ENCODE data around the gene ITM2C. TPM values are rescaled to one million over a fixed set of nuclear protein-coding genes. Genes with fewer than 3 reads are reported as not detected.

Gene ITM2C
- total RNA-seq, 1 donor: 20.6 TPM

DNA sequence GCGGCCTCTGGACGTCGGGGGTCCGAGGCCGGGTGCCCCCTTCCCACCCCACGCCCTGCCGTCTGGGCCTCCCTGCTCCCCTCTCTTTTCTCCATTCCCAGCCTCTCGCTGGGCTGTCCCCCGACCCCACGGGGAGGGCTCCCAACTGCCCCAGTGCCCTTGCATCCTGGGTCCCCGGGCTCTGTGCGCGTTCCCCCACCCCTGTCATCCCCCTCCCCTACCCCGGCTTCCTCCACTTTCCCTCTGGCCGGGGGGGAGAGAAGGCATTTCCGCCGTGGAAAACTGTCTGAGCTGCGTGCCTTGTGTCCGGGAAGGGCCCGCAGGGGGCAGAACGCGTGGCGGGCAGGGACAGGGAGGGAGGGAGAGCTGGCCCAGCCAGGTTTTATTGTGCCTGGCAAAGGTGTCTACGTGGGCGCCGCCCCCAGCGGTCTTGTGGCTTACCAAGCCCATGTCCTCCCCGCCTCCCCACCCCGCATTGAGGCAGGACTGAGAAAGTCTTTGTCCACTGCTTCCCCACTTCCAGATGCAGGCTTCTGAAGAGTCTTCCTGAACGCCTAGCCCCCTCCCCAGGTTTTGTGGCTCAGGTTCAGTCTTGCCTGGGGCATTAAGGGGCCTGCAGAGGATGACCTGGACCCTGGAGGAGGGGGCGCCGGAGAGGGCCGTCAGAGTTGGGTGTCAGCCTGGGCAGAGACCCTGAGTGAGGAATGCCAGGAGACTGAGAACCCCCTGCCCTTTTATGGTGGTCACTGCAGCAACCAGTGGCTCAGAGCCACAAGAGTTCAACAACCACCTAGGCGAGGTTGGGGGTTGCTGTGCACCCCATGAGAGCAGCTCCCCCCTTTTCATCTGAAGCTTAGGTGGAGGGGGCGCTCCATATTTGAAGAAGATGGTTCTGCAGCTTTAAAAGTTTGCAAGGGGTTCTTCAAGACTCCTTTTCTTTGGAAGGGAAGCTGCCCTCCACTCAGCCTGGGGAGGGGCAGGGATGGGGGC lies 1.3 kb downstream of the ITM2C start:
- H3K4me1 ChIP-seq (ENCODE audit: insufficient read depth, low read length): peaks cover 51% of the 10 kb centered on the region
- H3K4me3 ChIP-seq (ENCODE audit: low read length): no peak overlapping the region
- H3K9me3 ChIP-seq (ENCODE audit: low read depth, low read length): no peaks in the 10 kb centered on the region
- H3K27me3 ChIP-seq (ENCODE audit: insufficient read depth, low read length): peaks cover 3% of the 10 kb centered on the region

DNA sequence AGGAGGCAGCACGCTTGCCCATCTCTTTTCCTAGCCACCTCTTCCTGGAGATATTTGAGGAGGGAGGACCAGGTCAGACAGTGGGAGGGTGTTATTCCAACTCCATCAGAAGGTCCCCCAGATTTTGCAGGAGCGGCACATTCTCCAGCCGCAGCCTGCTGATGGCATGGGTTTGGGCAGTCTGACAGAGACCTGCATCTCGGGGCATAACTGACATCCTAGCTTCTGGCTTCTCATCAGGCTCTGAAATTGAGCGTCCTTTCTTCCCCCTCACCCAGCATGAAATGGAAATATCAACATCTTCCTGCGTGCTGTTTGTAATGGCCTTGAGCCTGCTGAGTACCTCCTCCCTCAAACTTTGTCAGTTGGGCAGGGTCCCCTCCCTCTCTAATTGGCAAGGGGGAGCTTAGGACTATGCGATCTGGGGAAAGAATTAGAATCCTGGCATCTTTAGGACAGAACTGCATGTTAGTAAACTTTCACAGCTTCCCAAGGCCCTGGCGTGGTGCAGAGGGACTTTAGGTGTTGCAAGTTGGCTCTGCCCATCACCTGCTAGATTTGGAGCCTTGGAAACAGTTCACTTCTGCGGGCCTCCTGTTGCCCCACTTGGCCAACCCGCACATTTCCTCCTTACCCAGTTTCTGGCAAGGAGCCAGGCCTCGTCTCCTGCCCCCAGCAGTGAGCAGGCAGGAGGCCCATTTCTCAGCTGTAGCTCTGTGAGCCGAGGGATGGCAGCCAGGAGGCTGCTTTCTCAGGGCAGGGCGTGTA lies 2.2 kb downstream of the ITM2C start:
- peaks cover 53% of the 10 kb centered on the region for H3K4me1 ChIP-seq (ENCODE audit: insufficient read depth, low read length)
- no peak overlapping the region for H3K4me3 ChIP-seq (ENCODE audit: low read length)
- peaks cover 3% of the 10 kb centered on the region for H3K27me3 ChIP-seq (ENCODE audit: insufficient read depth, low read length)
- no peaks in the 10 kb centered on the region for H3K9me3 ChIP-seq (ENCODE audit: low read depth, low read length)

DNA sequence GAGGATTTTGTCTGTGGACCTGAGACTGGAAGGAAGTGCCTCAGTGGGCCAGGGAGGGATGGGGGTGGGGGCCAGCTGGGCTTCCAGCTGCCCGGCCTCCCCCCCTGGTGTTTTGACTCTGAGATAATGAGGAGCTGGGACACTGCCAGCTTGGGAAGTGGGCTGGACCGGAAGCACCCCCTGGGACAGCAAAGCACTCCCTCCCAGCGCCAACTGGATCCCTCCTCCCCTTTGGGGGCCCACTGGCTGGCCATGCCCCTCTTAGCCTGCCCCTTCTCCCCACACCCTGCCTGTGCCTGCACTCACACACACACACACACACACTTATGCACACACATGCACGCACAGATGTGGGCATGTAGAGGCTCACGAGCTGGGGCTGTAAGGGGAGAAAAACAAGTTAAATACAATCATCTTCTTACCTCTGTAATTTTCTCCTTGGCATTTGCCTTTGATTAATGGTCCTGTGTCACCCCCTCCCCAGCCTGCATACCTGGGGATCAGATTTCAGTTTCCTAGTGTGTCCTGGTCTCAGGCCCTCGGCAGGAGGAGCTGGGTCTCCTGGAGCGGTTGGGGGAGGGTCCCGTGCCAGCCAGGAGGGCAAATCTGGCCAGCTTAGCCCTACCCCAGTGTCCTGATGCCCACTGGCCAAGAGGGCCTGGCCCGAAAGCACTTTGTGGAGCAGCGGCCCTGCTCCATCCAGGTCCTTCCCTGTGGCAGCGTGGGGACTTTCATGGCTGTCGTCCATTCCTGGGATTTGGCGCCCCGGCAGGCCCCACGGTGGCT lies 3.6 kb downstream of the ITM2C start:
- Histone ChIP-seq H3K4me1 (ENCODE audit: insufficient read depth, low read length) (peaks cover 64% of the 10 kb centered on the region), H3K27me3 (ENCODE audit: insufficient read depth, low read length) (no peaks in the 10 kb centered on the region), H3K4me3 (ENCODE audit: low read length) (no peak overlapping the region), H3K9me3 (ENCODE audit: low read depth, low read length) (no peaks in the 10 kb centered on the region)

DNA sequence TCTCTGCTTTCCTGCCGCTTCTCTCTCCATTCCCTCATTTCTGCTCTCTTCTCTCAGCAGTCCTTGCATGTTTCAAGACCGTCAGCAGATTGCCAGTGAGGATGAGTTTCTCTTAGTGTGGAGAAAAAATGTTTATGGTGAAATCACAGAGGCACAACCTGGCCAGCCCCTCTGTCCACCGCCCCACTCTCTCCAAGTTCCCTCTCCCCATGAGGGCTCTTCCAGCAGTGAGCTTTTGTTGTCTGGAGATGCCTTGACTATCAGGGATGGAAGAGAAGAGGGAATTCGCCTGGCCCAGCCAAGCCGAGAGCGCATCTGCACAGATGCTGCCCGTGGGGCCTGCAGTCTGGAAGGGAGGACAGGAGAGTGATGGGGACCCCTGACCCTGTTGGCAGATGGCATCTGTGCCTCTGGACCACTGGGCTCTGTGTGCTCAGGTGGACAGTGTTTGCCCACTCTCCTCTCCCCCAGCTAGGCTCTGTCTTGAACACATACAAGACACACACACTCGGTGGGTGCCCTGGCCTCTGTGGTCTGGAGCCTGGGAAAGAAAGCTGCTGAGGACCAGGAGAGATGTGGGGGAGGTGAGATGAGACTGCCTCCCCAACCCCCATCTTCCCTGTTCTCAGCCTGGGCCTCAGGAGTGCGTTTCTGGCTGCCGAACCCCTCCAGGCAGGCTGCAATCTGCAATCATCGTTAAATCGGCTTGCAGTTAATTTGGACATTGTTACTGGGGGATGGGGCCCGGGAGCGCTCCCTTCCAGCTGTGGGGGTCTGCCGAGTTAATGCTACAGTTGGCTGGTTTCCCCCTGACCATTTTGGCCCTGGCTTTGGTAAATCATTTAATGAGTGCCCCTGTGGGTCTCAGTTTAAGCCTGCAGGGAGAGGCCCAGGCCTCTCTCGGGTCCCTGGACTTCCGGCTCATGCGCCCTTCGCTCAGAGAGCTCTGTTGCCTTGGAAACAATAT lies 4.5 kb downstream of the ITM2C start:
- no peak overlapping the region for H3K4me3 ChIP-seq (ENCODE audit: low read length)
- no peaks in the 10 kb centered on the region for H3K9me3 ChIP-seq (ENCODE audit: low read depth, low read length)
- peaks cover 63% of the 10 kb centered on the region for H3K4me1 ChIP-seq (ENCODE audit: insufficient read depth, low read length)
- H3K27me3 ChIP-seq (ENCODE audit: insufficient read depth, low read length): no peaks in the 10 kb centered on the region

DNA sequence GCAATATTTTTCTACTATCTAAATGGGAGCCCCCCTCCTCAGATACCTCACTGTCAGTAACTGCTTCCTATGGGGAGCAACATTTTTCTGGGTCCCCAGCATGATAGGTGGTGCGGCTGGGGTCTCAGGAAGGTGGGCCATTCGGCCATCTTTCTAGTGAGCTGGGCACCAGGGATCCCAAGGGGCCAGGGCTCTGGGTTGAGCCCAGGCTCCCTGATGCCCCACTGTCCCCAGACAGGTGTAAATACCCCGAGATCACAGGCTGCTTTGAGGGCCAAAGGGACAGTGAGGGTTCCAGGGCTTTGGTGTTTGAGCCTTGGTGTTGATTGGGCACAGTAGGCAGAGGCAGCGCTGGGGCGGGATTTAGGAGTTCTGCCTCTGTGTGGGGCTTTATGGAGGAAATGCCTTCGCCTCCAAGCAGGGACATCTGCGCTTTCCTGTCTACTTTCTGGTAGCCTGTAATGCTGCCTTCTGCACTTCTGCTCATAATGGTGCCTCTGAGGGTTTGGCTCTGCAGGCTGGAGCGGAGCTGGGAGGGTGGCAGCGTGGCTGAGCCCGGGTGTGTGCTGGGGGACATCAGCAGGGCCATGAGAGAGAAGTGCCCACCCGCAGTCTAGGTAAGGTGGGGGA lies 5.3 kb downstream of the ITM2C start:
- Histone ChIP-seq H3K27me3 (ENCODE audit: insufficient read depth, low read length) (no peaks in the 10 kb centered on the region), H3K4me3 (ENCODE audit: low read length) (no peak overlapping the region), H3K4me1 (ENCODE audit: insufficient read depth, low read length) (peaks cover 58% of the 10 kb centered on the region), H3K9me3 (ENCODE audit: low read depth, low read length) (no peaks in the 10 kb centered on the region)

DNA sequence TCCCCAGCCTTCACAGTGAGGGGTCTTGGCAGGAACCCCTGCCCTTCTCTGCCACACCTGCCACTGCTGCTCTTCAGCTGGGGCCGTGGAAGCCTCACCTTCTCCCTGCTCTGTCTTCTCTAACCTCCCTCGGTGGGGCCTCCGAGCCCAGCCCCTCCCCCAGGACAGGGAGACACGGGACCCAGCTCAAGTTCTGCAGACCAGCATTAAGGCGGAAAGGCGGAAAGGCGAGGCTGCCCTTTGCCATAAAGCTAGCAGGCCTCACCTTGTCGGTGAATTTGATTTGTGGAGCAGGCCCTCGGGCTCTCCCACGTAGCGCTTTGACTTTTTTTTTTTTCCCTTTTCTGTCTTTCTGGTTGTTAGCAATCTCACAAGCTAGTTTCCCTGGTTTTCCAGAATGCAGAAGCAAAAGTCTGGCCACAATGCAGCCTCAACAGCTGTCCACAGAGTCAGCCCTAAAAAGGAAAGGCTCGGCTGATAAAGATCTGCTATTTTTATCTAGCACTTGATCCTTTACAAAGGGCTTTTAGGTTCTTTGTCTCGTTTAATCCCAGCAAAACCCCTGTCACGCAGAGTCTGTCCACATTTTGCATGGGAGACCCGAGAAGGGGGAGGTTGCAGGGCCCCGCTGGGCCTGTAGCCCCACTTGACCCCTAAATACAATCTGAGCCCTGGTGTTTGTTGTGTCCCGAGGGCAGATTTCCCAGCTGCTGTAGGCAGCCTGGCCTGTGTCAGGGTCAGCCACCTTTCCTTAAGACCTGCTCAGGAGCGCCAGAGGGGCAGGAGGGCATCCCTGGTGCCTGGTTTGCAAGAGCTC lies 6.0 kb downstream of the ITM2C start:
- H3K27me3 ChIP-seq (ENCODE audit: insufficient read depth, low read length): no peaks in the 10 kb centered on the region
- peaks cover 51% of the 10 kb centered on the region for H3K4me1 ChIP-seq (ENCODE audit: insufficient read depth, low read length)
- no peaks in the 10 kb centered on the region for H3K9me3 ChIP-seq (ENCODE audit: low read depth, low read length)
- H3K4me3 ChIP-seq (ENCODE audit: low read length): no peak overlapping the region

DNA sequence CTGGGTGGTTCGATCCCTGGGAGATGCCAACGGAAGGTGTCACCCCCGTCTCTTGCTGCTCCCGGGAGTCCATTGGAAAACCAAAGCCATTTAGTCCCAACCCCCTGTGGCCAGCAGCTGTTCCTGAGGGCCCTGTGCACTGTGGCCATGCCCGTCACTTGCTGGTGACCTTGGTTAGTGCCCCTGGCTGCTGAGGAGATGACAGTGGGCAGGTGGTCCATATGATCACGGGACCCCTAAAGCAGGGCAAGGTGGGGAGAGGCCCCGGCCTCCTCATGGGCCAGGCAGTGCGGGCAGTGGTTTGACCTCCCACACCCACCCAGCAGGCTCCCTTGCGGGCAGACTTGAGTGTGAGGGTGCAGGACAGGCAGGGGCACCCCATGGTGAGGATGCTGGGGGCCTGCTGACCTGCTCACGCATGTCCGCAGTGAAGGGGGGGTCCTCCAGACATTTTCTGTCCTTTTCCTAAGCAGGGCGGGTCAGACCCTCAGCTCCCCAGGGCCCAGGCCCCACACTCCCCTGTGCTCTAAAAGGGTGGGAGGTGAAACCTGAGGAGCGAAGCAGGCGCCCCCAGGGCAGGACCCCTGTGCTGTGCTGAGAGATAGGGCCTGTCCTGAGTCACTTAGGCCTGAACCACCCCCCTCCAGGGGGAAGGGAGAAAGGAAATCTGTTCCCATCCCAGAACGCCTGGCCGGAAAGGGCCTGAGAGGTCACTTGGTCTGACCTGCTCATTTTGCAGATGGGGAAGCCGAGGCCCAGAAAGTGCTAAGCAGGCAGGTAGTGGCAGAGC lies 6.8 kb downstream of the ITM2C start:
- Histone ChIP-seq H3K9me3 (ENCODE audit: low read depth, low read length) (no peaks in the 10 kb centered on the region), H3K4me3 (ENCODE audit: low read length) (no peak overlapping the region), H3K27me3 (ENCODE audit: insufficient read depth, low read length) (no peaks in the 10 kb centered on the region), H3K4me1 (ENCODE audit: insufficient read depth, low read length) (peaks cover 44% of the 10 kb centered on the region)

DNA sequence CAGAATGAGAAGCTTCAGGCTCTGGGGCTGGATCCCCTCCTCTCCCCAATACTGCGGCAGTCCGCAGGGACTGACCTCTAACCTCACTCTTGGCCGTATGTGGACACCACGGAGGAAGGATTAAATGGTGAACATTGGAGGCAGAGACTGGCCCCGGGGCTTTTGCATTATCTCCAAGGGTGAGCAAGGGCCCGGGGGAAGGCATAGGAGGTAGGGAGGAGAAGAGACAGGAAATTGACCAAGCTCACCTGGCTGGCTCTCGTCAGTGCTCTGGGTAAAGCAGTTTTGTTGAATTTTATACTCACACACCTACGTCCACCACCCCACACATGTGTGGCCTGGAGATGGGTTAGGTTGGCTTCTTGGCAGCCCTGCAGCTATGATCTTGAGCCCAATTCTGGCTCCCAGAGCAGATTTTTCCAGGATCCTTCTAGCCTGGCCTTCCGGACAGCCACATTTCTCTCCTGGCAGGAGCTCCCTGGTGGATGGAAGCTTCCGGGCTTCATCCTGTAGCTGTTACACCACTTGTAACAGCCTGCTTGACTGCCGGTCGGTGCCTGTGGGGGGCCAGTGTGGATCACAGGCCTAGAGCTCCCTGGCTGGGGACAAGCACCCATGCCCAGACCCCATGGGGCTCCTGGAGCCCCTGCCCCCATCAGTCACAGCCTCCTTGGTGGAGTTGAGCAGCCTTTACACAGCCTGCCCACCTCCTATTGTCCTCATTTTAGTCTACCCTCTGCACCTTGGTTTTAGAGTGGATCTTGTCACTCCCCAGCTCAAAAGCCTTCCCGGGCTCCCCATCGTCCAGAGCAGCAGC lies 7.6 kb downstream of the ITM2C start:
- no peaks in the 10 kb centered on the region for H3K9me3 ChIP-seq (ENCODE audit: low read depth, low read length)
- H3K4me3 ChIP-seq (ENCODE audit: low read length): no peak overlapping the region
- H3K4me1 ChIP-seq (ENCODE audit: insufficient read depth, low read length): peaks cover 44% of the 10 kb centered on the region
- H3K27me3 ChIP-seq (ENCODE audit: insufficient read depth, low read length): no peaks in the 10 kb centered on the region

DNA sequence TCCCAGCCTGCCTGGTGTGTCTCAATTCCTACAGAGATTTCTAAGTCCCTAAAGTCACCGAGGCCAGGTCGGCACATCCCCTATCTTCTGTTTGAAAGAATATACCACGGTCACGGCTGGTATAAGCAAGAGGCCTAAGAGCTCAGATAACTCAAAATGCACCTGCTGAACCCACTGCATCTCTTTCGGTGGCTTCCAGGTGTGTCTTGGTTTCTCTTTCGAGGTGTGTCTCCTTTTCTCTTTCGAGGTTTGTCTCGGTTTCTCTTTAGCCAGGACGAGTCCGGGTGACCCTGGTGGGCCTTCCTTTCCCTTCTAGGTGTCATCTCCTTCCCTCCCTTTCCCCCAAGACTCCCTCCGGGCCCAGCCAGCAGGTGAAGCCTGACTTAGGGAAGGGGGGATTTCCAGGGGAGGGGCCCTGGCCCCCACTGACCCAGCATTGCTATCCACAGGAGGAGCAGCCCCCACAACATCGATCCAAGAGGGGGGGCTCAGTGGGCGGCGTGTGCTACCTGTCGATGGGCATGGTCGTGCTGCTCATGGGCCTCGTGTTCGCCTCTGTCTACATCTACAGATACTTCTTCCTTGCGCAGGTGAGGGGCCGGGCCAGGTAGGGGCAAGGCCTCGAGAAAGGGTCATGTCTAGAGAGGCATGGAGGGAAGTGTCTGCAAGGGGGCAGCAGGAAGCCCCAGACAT lies 8.4 kb downstream of the ITM2C start:
- H3K9me3 ChIP-seq (ENCODE audit: low read depth, low read length): no peaks in the 10 kb centered on the region
- H3K4me3 ChIP-seq (ENCODE audit: low read length): no peak overlapping the region
- H3K4me1 ChIP-seq (ENCODE audit: insufficient read depth, low read length): peaks cover 51% of the 10 kb centered on the region
- no peaks in the 10 kb centered on the region for H3K27me3 ChIP-seq (ENCODE audit: insufficient read depth, low read length)

DNA sequence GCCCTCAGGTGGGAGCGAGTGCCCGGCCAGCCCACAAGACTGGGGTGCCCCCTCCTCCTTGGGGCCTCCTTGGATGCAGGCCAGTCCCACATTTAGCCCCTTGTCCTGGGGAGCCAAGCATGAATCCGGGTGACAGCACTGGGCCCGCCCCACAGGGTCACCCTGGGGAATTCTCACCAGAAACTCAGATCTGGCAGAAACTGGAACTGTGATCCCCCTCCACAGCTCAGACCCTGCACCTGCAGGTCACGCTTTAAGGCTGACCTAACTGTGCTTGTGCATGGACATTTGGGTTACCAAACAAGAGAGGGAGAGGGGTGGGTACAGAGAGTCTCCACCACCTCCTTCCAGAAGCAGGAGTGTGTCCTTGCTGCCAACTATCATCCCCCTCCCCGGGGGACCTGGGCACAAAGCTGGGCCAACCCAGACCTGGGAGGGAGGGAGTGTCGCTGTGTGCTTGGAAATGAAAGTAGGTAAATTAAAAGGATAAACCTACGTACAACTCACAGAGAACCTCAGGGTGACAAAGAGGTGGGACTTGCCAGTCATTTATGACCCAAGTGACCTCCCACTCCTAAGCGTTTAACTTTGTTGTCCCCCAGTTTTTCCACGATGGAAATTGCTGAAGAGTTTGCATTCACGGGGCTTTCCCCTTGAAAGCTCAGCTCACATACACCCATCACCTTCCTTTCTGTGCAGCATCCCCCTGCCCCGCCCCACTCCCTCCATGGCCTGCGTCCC lies 9.1 kb downstream of the ITM2C start:
- H3K27me3 ChIP-seq (ENCODE audit: insufficient read depth, low read length): no peaks in the 10 kb centered on the region
- H3K4me3 ChIP-seq (ENCODE audit: low read length): no peak overlapping the region
- H3K9me3 ChIP-seq (ENCODE audit: low read depth, low read length): no peaks in the 10 kb centered on the region
- H3K4me1 ChIP-seq (ENCODE audit: insufficient read depth, low read length): peaks cover 58% of the 10 kb centered on the region

DNA sequence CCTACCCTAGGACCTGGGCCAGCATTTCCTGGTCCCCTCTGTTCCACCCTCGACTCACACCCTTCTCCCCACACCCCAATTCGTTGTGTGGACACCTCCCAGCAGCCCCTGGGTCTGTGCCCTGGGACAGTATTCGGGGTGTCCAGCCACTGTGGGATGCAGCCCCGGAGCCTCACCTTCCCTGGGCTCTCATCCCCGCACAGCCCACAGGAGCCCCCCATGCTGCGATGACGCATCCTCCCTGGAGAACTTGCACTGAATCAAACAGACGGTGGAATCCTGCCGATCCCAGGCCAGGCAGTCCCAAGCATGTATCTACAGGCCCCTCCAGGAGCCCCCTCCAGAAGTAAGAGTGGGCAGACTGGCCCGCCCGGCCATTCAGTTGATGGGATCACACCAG lies 9.7 kb downstream of the ITM2C start:
- Histone ChIP-seq H3K9me3 (ENCODE audit: low read depth, low read length) (no peaks in the 10 kb centered on the region), H3K4me1 (ENCODE audit: insufficient read depth, low read length) (peaks cover 58% of the 10 kb centered on the region), H3K27me3 (ENCODE audit: insufficient read depth, low read length) (no peaks in the 10 kb centered on the region), H3K4me3 (ENCODE audit: low read length) (no peak overlapping the region)

Data from mononuclear cell (primary cell).